ENCODE measurements around the gene PPP1R7.
"Not testable (repeated sequence)": the region's sequence is repeated elsewhere in the genome, so short reads cannot be mapped to it uniquely, and the experiment has no call there.

Gene PPP1R7

DNA sequence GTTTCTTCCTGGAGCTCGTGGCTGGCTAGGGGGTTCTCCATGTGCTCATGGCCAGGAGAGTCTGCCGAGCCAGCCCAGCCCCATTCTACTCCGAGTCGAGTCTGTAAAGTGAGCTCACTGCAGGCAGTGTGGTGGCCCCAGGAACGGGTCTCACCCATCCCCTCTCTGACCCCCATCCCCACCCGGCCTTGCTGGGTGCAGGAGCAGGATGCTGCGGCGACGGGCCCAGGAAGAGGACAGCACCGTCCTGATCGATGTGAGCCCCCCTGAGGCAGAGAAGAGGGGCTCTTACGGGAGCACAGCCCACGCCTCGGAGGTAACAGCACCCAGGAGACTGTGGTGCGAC is 39.6 kb downstream of the PPP1R7 start:
- Mint-ChIP-seq H3K27me3 (no peaks in the 10 kb centered on the region), H3K36me3 (no peaks in the 10 kb centered on the region), H3K4me3 (no peak overlapping the region), H3K9me3 (no peaks in the 10 kb centered on the region), H3K27ac (no peak overlapping the region), H3K4me1 (no peaks in the 10 kb centered on the region)

DNA sequence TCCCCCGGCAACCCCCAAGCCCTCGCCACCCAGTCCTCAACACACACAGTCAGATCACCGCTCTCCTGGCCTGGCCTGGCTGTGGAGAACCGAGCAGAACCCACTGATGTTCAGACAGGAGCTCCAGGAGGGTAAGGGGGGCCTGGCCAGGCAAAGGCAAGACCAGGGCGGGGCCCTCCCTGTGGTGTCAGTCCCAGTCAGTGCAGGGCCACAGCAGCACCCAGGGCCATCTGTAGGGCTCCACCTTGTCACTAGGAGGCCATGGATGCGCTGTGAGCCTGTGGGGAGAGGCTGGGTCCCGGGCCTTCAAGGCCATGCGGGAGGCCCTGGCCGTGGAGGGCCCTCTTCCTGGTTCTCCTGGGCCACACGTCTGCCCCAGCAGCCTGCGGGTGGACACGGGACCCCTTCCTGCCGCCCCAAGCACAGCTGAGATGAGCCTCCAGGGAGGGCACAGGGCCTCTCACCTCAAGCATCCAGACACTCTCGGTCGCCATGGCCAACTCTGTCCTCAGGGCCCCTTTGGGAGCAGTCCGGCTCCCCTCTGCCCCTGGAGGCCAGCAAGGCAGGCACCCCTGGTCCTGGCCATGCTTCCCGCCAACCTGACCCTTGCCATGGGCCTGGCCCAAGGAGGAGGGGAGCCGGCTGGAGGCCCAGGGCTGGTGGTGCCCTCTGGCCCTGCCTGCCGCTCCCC is 40.2 kb downstream of the PPP1R7 start:
- H3K4me3 Mint-ChIP-seq: no peak overlapping the region
- H3K27ac Mint-ChIP-seq: no peak overlapping the region
- H3K4me1 Mint-ChIP-seq: no peaks in the 10 kb centered on the region
- H3K9me3 Mint-ChIP-seq: no peaks in the 10 kb centered on the region
- no peaks in the 10 kb centered on the region for H3K27me3 Mint-ChIP-seq
- H3K36me3 Mint-ChIP-seq: no peaks in the 10 kb centered on the region

DNA sequence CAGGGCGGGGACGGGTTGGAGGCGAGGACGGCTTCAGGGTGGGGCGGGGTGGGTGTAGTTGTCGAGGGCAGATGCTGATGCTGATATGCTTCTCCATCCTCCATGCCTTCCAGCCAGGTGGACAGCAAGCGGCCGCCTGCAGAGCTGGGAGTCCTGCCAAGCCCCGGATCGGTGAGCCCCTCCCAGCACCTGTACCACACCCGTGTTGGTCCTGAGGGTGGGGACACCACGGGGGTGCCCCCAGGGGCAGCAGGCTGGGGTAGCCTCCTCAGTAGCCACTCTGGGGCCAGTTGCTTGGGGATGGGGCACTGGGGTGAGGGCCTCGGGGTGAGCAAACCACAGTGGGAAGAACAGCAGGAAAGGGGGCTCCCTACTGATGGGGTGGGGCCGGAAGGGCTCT is 40.8 kb downstream of the PPP1R7 start:
- H3K9me3 Mint-ChIP-seq: no peaks in the 10 kb centered on the region
- H3K27me3 Mint-ChIP-seq: no peaks in the 10 kb centered on the region
- H3K4me3 Mint-ChIP-seq: no peak overlapping the region
- no peak overlapping the region for H3K27ac Mint-ChIP-seq
- no peaks in the 10 kb centered on the region for H3K4me1 Mint-ChIP-seq
- no peaks in the 10 kb centered on the region for H3K36me3 Mint-ChIP-seq

DNA sequence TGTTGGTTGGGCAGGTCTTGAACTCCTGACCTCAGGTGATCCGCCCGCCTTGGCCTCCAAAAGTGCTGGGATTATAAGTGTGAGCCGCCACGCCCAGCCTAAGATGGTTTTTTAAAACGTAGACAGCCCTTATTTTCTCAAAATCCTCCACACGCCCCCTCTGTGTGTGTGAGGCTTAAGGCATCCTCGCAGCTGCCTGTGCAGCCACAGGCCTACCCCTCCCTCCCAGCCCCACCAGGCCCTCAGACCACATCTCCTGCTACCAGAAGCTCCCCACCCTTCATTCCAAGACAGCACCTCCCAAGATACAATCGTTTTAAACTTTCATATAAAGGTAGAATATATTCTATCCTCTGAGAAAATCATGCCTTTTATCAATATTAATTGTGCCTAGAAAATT is 43.0 kb downstream of the PPP1R7 start:
- H3K36me3 Mint-ChIP-seq: no peaks in the 10 kb centered on the region
- no peaks in the 10 kb centered on the region for H3K27me3 Mint-ChIP-seq
- H3K9me3 Mint-ChIP-seq: no peaks in the 10 kb centered on the region
- H3K4me1 Mint-ChIP-seq: no peaks in the 10 kb centered on the region
- H3K4me3 Mint-ChIP-seq: no peak overlapping the region
- H3K27ac Mint-ChIP-seq: peak overlapping the region; percentile 27

DNA sequence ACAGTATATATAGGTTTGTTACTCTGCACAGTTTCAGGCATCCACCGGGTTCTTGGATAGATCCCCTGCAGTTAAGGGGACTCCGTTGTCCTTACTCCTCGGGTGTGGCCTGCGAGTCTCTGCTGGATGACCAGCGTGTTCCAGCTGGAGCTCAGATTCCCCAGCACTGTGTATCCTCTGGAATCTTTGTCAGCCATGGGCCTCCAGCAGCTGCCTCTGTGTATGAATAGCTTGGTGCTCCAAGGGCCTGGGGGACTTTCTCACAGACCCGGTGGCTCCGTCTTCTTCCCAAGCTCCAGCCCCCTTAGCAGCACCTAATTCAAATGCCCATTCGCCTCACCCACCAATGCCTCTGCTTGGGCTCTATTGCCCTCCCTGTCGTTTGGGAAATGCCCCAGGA is 44.5 kb downstream of the PPP1R7 start:
- no peaks in the 10 kb centered on the region for H3K9me3 Mint-ChIP-seq
- no peak overlapping the region for H3K4me3 Mint-ChIP-seq
- no peak overlapping the region for H3K27ac Mint-ChIP-seq
- H3K27me3 Mint-ChIP-seq: no peaks in the 10 kb centered on the region
- no peaks in the 10 kb centered on the region for H3K4me1 Mint-ChIP-seq
- H3K36me3 Mint-ChIP-seq: no peaks in the 10 kb centered on the region

DNA sequence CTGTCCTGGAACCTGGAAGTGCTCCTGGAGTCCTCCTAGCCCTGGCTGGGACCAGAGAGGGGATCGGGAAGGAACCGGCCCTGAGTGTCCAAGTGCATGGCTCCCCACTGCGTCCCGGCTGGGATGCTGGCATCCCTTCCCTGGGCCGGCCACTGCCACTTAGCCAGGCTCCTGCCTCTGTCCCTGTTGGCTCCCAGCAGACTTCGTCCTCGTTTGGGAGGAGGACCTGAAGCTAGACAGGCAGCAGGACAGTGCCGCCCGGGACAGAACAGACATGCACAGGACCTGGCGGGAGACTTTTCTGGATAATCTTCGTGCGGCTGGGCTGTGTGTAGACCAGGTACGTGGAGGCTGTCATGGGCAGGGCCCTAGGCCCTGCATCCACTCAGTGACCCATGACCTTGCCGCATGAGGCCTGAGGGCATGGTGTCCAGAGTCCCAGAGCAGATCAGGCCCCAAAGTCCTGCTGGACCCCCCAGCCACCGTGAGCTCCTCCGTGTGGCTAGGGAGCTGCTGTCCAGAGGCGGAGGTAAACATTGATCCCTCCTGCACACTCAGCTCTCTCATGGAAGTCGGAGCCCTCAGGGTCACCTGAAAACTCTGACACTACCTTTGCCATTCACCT is 45.4 kb downstream of the PPP1R7 start:
- Mint-ChIP-seq H3K36me3 (no peaks in the 10 kb centered on the region), H3K4me3 (no peak overlapping the region), H3K9me3 (no peaks in the 10 kb centered on the region), H3K4me1 (no peaks in the 10 kb centered on the region), H3K27me3 (no peaks in the 10 kb centered on the region), H3K27ac (no peak overlapping the region)

DNA sequence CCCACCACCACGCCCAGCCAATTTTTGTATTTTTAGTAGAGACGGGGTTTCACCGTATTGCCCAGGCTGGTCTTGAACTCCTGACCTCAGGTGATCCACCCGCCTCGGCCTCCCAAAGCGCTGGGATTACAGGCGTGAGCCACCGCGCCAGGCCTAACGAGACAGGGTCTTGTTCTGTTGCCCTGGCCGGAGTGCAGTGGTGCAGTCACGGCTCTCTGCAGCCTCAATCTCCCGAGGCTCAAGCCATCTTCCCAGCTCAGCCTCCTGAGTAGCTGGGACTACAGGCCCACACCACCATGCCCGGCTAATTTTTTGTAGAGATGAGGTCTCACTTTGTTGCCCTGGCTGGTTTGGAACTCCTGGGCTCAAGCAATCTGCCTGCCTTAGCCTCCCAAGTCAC is 47.0 kb downstream of the PPP1R7 start:
- H3K36me3 Mint-ChIP-seq, H3K27ac Mint-ChIP-seq, H3K27me3 Mint-ChIP-seq, H3K9me3 Mint-ChIP-seq, H3K4me3 Mint-ChIP-seq, H3K4me1 Mint-ChIP-seq: not testable (repeated sequence)

DNA sequence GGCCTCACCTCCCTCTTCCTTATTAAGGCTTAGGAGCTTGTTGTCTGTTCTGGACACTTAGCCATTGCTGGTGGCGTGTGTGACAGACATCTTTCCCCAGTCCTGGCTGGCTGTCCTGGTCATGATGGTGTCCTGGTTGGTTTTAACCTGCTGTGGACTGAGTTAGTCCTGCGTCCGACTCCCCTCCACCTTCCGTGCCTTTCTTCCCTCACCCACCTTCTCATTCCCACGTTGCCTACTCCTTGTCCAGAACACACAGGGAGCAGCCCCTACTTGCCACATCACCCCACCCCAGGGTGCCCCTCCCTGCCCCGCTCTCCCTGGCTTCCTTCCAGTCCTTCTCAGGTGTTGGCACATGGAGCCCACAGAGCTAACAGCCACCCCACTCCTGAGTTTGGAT is 47.7 kb downstream of the PPP1R7 start:
- no peaks in the 10 kb centered on the region for H3K36me3 Mint-ChIP-seq
- no peaks in the 10 kb centered on the region for H3K4me1 Mint-ChIP-seq
- H3K9me3 Mint-ChIP-seq: no peaks in the 10 kb centered on the region
- H3K27me3 Mint-ChIP-seq: no peaks in the 10 kb centered on the region
- H3K4me3 Mint-ChIP-seq: no peak overlapping the region
- H3K27ac Mint-ChIP-seq: no peak overlapping the region

DNA sequence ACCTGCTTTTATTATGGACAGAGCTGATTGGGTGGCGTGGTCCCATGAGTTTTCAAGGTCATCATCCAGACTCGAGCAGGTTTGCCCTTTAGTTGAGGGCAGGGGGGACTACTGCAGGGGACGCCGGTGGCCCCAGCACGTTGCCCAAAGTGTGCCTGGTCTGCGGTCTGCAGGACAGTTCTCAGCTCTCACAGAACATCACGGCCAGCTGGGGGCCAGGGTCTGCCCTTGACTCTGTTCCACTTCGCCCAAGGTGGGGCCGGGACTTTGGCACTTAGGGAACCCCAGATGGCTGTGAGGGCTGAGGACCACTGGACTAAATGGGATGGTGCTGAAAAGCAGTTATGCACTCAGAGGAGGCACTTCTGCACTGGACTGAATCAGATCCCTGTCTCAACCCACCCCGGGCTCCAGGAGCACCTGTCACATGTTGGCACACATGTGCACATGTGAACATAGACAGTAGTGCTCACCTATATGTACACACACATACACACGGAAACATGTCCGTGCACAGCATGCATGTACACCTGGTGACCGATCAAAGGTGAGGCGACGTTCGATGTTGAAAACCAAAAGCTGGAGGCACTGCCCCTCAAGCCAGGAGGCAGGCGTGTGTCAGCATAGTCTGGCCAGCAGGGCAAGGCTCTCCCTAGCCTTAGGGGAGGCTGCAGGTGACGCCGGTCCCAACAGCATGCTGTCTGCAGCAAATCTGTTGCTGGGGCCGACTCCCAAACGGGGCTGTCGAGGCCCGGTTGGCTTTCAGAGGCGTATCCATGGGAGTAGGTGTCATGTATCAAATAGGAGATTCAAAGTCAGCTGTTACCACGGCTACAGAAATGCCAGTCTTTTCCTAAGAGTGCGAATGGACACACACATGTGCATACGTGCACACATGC is 48.4 kb downstream of the PPP1R7 start:
- H3K27me3 Mint-ChIP-seq: no peaks in the 10 kb centered on the region

DNA sequence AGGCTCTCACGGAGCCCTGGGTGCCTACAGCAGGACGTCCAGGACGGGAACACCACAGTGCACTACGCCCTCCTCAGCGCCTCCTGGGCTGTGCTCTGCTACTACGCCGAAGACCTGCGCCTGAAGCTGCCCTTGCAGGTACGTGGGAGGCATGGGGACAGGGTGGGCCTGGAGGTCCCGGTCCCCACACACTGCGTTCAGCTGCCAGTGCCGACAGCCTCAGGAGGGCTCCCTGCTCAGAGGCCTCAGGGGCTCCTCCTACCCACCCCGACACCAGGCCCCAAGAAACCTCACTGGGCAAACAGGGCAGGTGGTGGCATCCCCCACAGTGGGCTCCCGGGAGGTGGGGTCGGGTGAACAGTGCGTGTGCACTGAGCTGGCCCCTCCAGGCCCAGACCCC is 49.0 kb downstream of the PPP1R7 start:
- Mint-ChIP-seq H3K4me1 (no peaks in the 10 kb centered on the region), H3K36me3 (no peaks in the 10 kb centered on the region), H3K27ac (no peak overlapping the region), H3K9me3 (no peaks in the 10 kb centered on the region), H3K27me3 (no peaks in the 10 kb centered on the region), H3K4me3 (no peak overlapping the region)

More for the DNA sequence above, 48.4 kb downstream of the PPP1R7 start:
- Mint-ChIP-seq H3K36me3 (no peaks in the 10 kb centered on the region), H3K4me1 (no peaks in the 10 kb centered on the region), H3K27ac (no peak overlapping the region), H3K9me3 (no peaks in the 10 kb centered on the region), H3K4me3 (no peak overlapping the region)

DNA sequence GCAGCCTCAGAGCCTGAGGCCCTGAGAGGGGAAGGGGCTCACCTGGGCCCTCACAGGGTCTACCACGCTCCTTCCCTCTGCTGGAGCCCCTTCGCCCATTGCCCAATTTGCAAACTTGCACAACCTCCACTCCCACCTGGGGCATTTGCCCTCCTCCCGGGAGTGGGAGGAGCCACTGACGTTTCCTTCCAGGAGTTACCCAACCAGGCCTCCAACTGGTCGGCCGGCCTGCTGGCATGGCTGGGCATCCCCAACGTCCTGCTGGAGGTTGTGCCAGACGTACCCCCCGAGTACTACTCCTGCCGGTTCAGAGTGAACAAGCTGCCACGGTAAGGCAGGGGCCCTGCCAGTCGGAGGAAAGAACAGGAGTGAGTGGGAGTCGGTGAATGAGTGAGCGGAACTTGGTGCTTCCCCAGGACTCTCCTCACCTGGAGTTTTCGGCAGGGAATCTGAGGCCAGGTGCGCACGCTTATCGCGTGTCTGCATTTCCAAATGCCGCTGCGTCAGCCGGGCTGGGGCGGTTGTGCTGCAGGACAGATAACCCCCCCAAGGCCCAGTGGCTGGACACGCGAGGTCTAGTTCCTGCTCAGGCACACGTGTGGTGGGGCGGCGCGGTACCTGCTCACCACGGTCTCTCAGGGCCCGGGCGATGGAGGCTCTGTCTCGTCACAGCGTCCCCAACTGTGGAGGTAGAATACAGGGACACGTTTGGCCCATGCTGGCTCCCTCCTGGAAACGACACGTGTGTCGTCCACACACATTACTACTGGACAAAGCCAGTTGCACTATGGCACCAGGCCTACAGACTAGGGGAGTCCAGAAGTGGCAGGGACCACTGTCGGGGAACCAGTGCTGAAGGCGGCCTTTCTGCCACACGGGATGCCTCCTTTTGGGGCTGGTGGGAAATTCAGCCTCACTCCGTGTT is 49.9 kb downstream of the PPP1R7 start:
- H3K4me1 Mint-ChIP-seq: no peaks in the 10 kb centered on the region
- H3K36me3 Mint-ChIP-seq: no peaks in the 10 kb centered on the region
- no peak overlapping the region for H3K4me3 Mint-ChIP-seq
- no peak overlapping the region for H3K27ac Mint-ChIP-seq
- H3K27me3 Mint-ChIP-seq: no peaks in the 10 kb centered on the region
- no peaks in the 10 kb centered on the region for H3K9me3 Mint-ChIP-seq

DNA sequence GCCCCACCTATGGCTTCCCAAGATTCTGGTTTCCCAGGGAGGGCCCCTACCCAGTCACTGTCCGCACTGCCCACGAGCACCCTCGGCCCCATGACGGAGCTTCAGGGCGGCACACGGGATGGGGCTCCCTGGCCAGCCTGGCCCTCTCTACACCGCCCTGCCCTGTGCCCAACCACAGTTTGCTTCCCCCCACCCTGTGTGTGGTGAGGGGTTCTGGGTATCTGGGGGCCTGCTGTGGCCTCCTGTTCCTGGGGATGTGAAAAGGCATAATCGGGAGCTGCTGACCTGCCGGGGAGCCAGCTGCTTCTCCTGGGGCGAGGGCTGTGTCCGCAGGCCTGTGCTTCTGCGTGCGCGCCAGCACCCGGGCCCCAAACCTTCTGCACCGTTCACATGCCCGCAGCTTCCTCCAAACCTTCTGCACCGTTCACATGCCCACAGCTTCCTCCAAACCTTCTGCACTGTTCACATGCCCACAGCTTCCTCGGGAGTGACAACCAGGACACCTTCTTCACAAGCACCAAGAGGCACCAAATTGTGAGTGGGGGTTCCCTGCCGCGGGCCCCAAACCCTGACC is 50.6 kb downstream of the PPP1R7 start:
- no peaks in the 10 kb centered on the region for H3K27me3 Mint-ChIP-seq
- no peak overlapping the region for H3K27ac Mint-ChIP-seq
- no peaks in the 10 kb centered on the region for H3K4me1 Mint-ChIP-seq
- no peaks in the 10 kb centered on the region for H3K36me3 Mint-ChIP-seq
- H3K9me3 Mint-ChIP-seq: no peaks in the 10 kb centered on the region
- H3K4me3 Mint-ChIP-seq: no peak overlapping the region

DNA sequence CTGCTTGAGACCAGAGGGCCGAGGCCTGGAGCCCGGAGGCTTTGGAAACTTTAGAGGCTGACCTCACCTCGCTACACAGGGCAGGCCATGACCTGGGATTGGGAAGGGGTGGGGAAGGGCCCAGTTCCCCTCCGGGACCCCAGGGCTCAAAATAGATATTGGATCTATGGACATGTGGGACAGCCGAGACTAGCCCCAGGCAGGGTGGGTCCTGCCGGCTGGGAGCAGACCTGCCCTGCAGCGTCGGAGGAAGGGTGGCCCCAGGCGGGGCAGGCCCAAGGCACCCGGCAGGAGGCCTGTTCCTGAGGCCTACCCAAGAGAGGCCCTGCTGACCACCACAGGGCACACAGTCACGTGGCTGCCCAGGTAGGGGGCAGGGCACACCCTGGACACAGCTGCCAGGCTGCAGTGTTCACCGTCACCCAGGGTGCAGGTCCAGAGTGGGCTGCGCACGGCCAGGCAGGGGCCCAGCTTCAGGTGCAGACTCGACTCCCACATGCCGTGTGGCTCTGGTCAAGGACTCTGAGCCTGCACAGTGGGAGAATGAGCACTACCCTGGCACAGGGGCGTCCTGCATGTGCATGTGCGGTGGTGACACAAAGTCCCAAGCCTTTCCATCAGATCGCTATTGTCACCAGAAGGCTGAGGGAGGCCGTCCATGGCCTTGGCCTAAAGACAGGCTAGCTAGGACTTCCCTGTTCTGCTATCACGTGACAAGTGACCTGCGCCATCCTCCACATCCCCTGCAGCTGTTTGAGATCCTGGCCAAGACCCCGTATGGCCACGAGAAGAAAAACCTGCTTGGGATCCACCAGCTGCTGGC is 51.4 kb downstream of the PPP1R7 start:
- Mint-ChIP-seq H3K36me3 (no peaks in the 10 kb centered on the region), H3K4me1 (no peaks in the 10 kb centered on the region), H3K27ac (no peak overlapping the region), H3K27me3 (no peaks in the 10 kb centered on the region), H3K9me3 (no peaks in the 10 kb centered on the region), H3K4me3 (no peak overlapping the region)

DNA sequence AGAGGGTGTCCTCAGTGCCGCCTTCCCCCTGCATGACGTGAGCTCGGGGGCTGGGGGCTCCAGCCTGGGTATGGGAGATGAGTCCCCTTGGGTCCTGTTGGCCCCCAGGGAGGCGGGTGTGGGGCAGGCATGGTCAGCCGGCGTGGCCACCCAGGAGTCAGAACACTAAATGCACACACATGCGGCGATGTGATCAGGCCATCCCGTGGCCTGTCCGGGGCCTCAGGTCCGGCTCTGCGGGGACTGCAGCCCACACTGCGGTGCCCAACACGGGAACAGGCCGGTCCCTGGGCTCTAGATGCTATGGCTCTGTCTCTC is 52.0 kb downstream of the PPP1R7 start:
- Mint-ChIP-seq H3K27ac (no peak overlapping the region), H3K36me3 (no peaks in the 10 kb centered on the region), H3K4me1 (no peaks in the 10 kb centered on the region), H3K4me3 (no peak overlapping the region), H3K27me3 (no peaks in the 10 kb centered on the region), H3K9me3 (no peaks in the 10 kb centered on the region)

DNA sequence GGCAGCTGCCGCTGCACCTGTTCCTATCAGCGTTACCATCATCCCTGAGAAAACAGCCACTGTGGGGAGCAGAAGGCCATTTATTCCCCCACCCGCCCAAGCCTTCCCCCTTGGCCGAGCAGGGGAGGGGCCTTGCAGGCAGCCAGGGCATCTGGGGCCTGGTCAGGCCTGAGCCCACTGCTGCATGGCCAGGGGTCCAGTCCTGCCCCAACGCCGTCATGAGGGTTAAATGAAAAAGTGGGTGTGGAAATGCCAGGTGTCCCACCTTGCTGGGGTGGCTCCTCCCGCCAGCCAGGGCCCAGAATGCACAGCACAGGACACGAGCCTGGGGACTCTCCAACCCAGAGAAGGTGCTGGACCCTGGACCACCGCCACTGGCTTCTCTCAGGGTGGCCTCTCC is 52.4 kb downstream of the PPP1R7 start:
- no peak overlapping the region for H3K4me3 Mint-ChIP-seq
- no peak overlapping the region for H3K27ac Mint-ChIP-seq
- no peaks in the 10 kb centered on the region for H3K36me3 Mint-ChIP-seq
- no peaks in the 10 kb centered on the region for H3K4me1 Mint-ChIP-seq
- H3K9me3 Mint-ChIP-seq: no peaks in the 10 kb centered on the region
- H3K27me3 Mint-ChIP-seq: no peaks in the 10 kb centered on the region
